Nephron (organoid): ENCODE measurements around the gene SSRP1.

ENCODE experiments used
- H3K27ac Mint-ChIP-seq, 3 experiments: 2 replicates each; pipeline ENCODE4 v1.8.0; 2020; ENCODE audit warnings: mixed read lengths in 3 of 3, mild to moderate bottlenecking in 2 of 3, moderate library complexity in 1 of 3
- H3K27me3 Mint-ChIP-seq: 2 replicates; pipeline ENCODE4 v1.8.0; 2021; ENCODE audit warnings: low read depth, mild to moderate bottlenecking, moderate library complexity, mixed read lengths
- H3K36me3 Mint-ChIP-seq: 2 replicates; pipeline ENCODE4 v1.8.0; 2020; ENCODE audit warnings: low read depth, mixed read lengths
- H3K4me1 Mint-ChIP-seq: 2 replicates; pipeline ENCODE4 v1.8.0; 2020; ENCODE audit warnings: mixed read lengths
- H3K4me3 Mint-ChIP-seq, 3 experiments: 2 replicates each; pipeline ENCODE4 v1.8.0; 2020; ENCODE audit warnings: mild to moderate bottlenecking in 3 of 3, mixed read lengths in 3 of 3, moderate library complexity in 2 of 3
- H3K9me3 Mint-ChIP-seq: 2 replicates; pipeline ENCODE4 v1.8.0; 2020; ENCODE audit warnings: mixed read lengths
- CTCF ChIP-seq, 3 experiments: fragments of 200-600 bp; sonication (generic); IDR thresholded peaks; one replicate each; pipeline ENCODE4 v1.5.0; 2021; ENCODE audit warnings: antibody characterized with exemption in 3 of 3; ENCODE audit not compliant: unreplicated experiment in 3 of 3

The SSRP1 gene

DNA sequence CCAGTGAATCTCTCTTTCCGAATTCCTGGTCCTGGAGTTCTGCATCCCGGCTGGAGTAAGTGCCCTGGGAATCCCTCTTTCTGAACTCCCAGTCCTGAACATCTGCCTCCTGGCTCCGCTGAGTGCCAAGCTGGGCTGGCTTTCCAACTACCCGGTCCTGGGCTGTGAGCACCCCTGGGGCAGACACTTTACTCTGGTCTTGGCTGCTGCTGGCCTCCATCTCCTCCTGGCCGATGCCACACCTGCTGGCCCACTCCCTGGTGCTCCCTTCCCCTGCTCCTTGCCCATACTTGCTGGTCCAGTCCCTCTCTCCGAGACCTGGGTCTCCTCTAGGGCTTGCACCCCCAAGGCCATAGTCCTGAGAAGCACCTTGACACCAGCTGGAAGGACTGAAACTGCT lies 25.6 kb downstream of the SSRP1 start:
- H3K27ac Mint-ChIP-seq = peak overlapping the region; percentile 7 to 53 (median 52)
- H3K9me3 Mint-ChIP-seq = no peaks in the 10 kb centered on the region
- H3K4me1 Mint-ChIP-seq = peaks cover 65% of the 10 kb centered on the region
- H3K36me3 Mint-ChIP-seq = peaks cover 45% of the 10 kb centered on the region
- no peak overlapping the region for H3K4me3 Mint-ChIP-seq
- H3K27me3 Mint-ChIP-seq = no peaks in the 10 kb centered on the region
- no peak for TF ChIP-seq CTCF (IDR thresholded peaks at IDR 0.05; ENCODE audit: unreplicated experiment in 3 of 3)

DNA sequence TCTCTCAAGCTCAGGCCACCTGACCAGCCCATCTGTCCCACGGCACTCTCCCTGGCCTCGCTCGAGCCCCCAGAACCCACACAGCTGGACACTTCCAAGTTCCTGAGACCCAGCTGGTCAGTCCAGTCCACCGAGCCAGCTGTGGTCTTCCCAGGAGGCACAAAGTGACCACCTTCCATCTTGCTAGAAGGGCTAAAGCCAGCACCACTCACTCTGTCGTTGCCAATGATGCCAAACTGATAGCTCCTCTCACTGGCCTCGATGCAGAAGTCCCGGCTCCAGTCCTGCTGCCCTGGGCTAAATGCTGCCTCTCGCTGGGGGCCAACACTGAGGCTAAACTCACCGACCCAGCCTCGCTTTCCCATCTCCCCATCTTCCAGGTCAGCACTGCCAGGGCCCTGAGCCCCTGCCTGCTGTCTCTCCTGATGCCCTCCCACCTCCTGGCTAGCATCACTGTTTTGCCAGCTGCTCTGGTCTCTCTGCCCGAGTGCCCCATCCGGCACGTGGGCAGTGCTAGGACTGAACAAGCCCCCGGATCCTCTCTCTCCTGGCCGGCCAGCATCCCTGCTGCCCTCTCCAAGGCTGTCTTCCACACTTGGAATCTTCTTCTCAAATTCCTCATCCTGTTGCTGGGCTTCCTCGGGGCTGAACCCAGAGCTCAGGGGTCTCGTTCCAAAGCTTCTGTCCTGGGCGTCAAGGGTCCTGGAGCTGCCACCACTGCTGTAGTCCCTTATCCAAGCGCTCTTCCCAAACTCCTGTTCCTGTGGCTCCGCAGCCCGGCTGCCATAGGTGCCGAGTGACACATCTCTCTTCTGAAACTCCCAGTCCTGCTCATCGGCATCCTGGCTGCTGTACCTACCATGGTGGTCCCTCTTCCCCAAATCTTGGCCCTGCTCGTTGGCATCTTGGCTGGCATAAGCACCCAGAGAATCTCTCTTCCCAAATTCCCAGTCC lies 26.3 kb downstream of the SSRP1 start:
- Mint-ChIP-seq H3K9me3 (no peaks in the 10 kb centered on the region), H3K27ac (peak overlapping the region; percentile 40 to 53 (median 52)), H3K36me3 (peaks cover 45% of the 10 kb centered on the region), H3K4me1 (peaks cover 67% of the 10 kb centered on the region), H3K4me3 (peak overlapping the region in 1 of 3 experiments; percentile 15), H3K27me3 (no peaks in the 10 kb centered on the region)
- TF ChIP-seq CTCF (IDR thresholded peaks at IDR 0.05; ENCODE audit: unreplicated experiment in 3 of 3) = no peak

DNA sequence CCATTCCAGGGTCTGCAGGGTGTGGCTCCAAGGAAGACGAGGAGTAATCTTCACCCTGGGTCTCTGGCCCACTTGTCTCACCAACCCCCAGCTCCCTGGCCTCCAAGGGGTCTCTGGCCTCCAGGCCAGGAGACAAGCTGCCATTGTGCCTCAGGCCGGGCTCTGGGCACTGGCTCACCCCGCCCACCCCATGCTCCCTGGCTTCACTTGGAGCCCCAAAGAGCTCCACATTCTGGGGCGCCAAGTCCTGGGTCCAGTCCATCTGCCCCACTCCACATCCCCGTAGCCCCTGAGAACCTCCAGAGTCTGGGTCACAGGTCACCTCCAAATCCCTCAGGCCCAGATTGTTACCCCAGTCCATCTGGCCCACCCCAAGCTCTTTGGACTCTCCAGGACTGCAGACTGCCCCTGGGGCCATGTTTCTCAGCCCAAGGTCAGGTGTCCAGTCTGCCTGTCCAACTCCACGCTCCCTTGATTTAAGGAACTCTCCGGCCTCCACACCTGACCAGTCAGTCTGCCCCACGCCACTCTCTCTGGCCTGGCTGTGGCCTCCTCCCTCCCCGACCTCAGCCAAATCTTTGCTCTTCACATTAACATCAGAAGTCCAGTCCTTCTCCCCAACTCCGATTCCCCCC lies 27.1 kb downstream of the SSRP1 start:
- Mint-ChIP-seq H3K27ac (peak overlapping the region in 2 of 3 experiments; percentile 40 to 53), H3K9me3 (no peaks in the 10 kb centered on the region), H3K4me3 (peak overlapping the region in 1 of 3 experiments; percentile 15), H3K36me3 (peaks cover 46% of the 10 kb centered on the region), H3K27me3 (no peaks in the 10 kb centered on the region), H3K4me1 (peaks cover 71% of the 10 kb centered on the region)
- TF ChIP-seq CTCF (IDR thresholded peaks at IDR 0.05; ENCODE audit: unreplicated experiment in 3 of 3) = no peak

DNA sequence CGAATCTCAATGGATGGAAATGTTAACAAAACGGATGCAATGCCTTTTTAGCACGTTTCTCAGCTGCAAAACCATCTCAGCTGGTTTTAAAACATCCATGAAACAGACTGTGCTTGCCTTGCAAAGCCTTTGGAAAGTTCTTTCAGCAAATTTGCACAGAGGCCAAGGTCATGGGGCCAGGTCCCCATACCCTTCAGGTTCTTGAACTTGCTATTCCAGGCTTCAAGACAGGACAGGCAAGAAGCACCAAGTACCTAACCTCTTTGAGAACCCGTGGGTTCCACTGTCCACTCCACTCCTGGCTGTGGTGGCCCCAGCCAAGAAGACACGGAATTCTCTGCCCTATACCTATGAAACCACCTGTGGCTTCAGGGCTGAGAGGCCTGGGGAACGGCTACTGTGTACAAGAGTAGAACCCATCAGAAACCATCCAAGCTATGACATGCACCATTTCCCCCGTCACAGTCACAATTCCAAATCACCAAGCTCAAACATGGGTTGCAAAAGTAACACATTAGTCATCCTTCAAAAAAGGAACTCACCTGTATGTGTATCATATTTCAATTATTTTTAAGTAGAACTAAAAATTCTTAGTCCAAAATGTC lies 27.9 kb downstream of the SSRP1 start:
- Mint-ChIP-seq H3K27me3 (no peaks in the 10 kb centered on the region), H3K36me3 (peaks cover 54% of the 10 kb centered on the region), H3K4me3 (no peak overlapping the region), H3K4me1 (peaks cover 71% of the 10 kb centered on the region), H3K27ac (peak overlapping the region in 2 of 3 experiments; percentile 29 to 62), H3K9me3 (no peaks in the 10 kb centered on the region)
- TF ChIP-seq CTCF (IDR thresholded peaks at IDR 0.05; ENCODE audit: unreplicated experiment in 3 of 3) = no peak

- peaks cover 65% of the 10 kb centered on the region for H3K4me1 Mint-ChIP-seq
- no peak overlapping the region for H3K4me3 Mint-ChIP-seq
- peak overlapping the region; percentile 23 to 70 (median 62) for H3K27ac Mint-ChIP-seq
- H3K36me3 Mint-ChIP-seq = peaks cover 52% of the 10 kb centered on the region
- H3K27me3 Mint-ChIP-seq = no peaks in the 10 kb centered on the region
- no peak for TF ChIP-seq CTCF (IDR thresholded peaks at IDR 0.05; ENCODE audit: unreplicated experiment in 3 of 3)
- H3K9me3 Mint-ChIP-seq = no peaks in the 10 kb centered on the region
Measured at GRCh38 chr11:57306940-57307565, 28.6 kb downstream of the SSRP1 start.
